DND-41 (cell line): ENCODE data around the gene KRT6C.

ENCODE experiments used
- CTCF ChIP-seq: IDR thresholded peaks from 2 replicates; pipeline ENCODE4 v1.5.1; 2012; ENCODE audit warnings: borderline replicate concordance, low read length, moderate library complexity, mild to moderate bottlenecking; ENCODE audit not compliant: poor library complexity, severe bottlenecking; ENCODE audit errors: extremely low read depth
- EZH2 ChIP-seq: IDR thresholded peaks from 3 replicates; pipeline ENCODE4 v1.6.1; 2012; ENCODE audit warnings: borderline replicate concordance, low read depth, mild to moderate bottlenecking, moderate library complexity, low read length, inconsistent platforms; ENCODE audit not compliant: severe bottlenecking

- TF ChIP-seq CTCF, result no peak
- no peak for TF ChIP-seq EZH2
Observed at GRCh38 chr12:52519387-52519703, 45.7 kb upstream of the KRT6C start.
